ENCODE data around the gene SPTBN5. TPM values are rescaled to one million over a fixed set of nuclear protein-coding genes. Genes with fewer than 3 reads are reported as not detected.

SPTBN5 gene
- total RNA-seq, 1 experiment from 2014 or later = 2.3 TPM

GRCh38 chr15:41868321-41868720 is 25.5 kb downstream of the SPTBN5 start:
- no peak for DNase-seq (ENCODE audit: low read depth)

GRCh38 chr15:41866872-41867579 is 26.8 kb downstream of the SPTBN5 start:
- DNase-seq (ENCODE audit: low read depth) = no peak

- DNase-seq (ENCODE audit: low read depth) = no peak
Measured at GRCh38 chr15:41866263-41866703, 27.6 kb downstream of the SPTBN5 start.

- DNase-seq (ENCODE audit: low read depth) = no peak
Measured at GRCh38 chr15:41865490-41866055, 28.3 kb downstream of the SPTBN5 start.

- DNase-seq (ENCODE audit: low read depth) = no peak
Measured at GRCh38 chr15:41862515-41863116, 31.2 kb downstream of the SPTBN5 start.

GRCh38 chr15:41861736-41862356 is 32.0 kb downstream of the SPTBN5 start:
- DNase-seq (ENCODE audit: low read depth) = no peak

GRCh38 chr15:41860049-41860828 is 33.6 kb downstream of the SPTBN5 start:
- DNase-seq (ENCODE audit: low read depth) = no peak

GRCh38 chr15:41858756-41859155 is 35.1 kb downstream of the SPTBN5 start:
- DNase-seq (ENCODE audit: low read depth) = no peak

GRCh38 chr15:41857316-41857715 is 36.5 kb downstream of the SPTBN5 start:
- no peak for DNase-seq (ENCODE audit: low read depth)

GRCh38 chr15:41856716-41857115 is 37.1 kb downstream of the SPTBN5 start:
- no peak for DNase-seq (ENCODE audit: low read depth)

GRCh38 chr15:41856262-41856661 is 37.6 kb downstream of the SPTBN5 start:
- DNase-seq (ENCODE audit: low read depth) = no peak

- DNase-seq (ENCODE audit: low read depth) = no peak
Measured at GRCh38 chr15:41855261-41855961, 38.4 kb downstream of the SPTBN5 start.

- no peak for DNase-seq (ENCODE audit: low read depth)
Measured at GRCh38 chr15:41854443-41854842, 39.4 kb downstream of the SPTBN5 start.

- no peak for DNase-seq (ENCODE audit: low read depth)
Measured at GRCh38 chr15:41853831-41854230, 40.0 kb downstream of the SPTBN5 start.

GRCh38 chr15:41852736-41853590 is 40.9 kb downstream of the SPTBN5 start:
- DNase-seq (ENCODE audit: low read depth) = no peak

GRCh38 chr15:41851755-41852370 is 42.0 kb downstream of the SPTBN5 start:
- DNase-seq (ENCODE audit: low read depth) = no peak

- no peak for DNase-seq (ENCODE audit: low read depth)
Measured at GRCh38 chr15:41851167-41851523, 42.7 kb downstream of the SPTBN5 start.

GRCh38 chr15:41850482-41851166 is 43.2 kb downstream of the SPTBN5 start:
- DNase-seq (ENCODE audit: low read depth) = no peak

- DNase-seq (ENCODE audit: low read depth) = no peak
Measured at GRCh38 chr15:41849861-41850260, 44.0 kb downstream of the SPTBN5 start.
